GM12875 (cell line): ENCODE results near the gene DENND2D.

Experiments
- H3K4me3 ChIP-seq: one replicate; pipeline ENCODE4 v1.5.1; 2011; ENCODE audit warnings: low read depth, low read length, control low read depth
- CTCF ChIP-seq: IDR thresholded peaks from 2 replicates; pipeline ENCODE4 v1.5.1; 2011; ENCODE audit warnings: low read depth, mild to moderate bottlenecking, control low read depth, inconsistent platforms, low read length, moderate library complexity, borderline replicate concordance; ENCODE audit not compliant: insufficient read depth

The DENND2D gene

GRCh38 chr1:111145542-111145941 lies 54.9 kb downstream of the DENND2D start:
- H3K4me3 ChIP-seq, result no peak overlapping the region
- no peak for TF ChIP-seq CTCF

- peak overlapping the region; percentile 0 for H3K4me3 ChIP-seq
These were observed 58.0 kb downstream of the DENND2D start for GRCh38 chr1:111142356-111142975.

GRCh38 chr1:111141245-111142220 lies 58.9 kb downstream of the DENND2D start:
- peak overlapping the region; percentile 82 for H3K4me3 ChIP-seq

More at GRCh38 chr1:111142356-111142975, 58.0 kb downstream of the DENND2D start:
- no peak for TF ChIP-seq CTCF

GRCh38 chr1:111140680-111140967 lies 59.8 kb downstream of the DENND2D start:
- H3K4me3 ChIP-seq, result peak overlapping the region; percentile 82
- TF ChIP-seq CTCF, result no peak

More at GRCh38 chr1:111141245-111142220, 58.9 kb downstream of the DENND2D start:
- no peak for TF ChIP-seq CTCF

- no peak for TF ChIP-seq CTCF
- H3K4me3 ChIP-seq, result peak within 1 kb of the TSS; percentile 82
These were observed 60.3 kb downstream of the DENND2D start, which contains the start of the genes CEPT1 and DRAM2 for GRCh38 chr1:111139956-111140679. Gene CEPT1, plus strand, starts transcription at chr1:111140223. Its CDS starts 7,492 bp downstream, at chr1:111147715. Gene DRAM2, minus strand, starts transcription at chr1:111140093. Its CDS starts 8,539 bp downstream, at chr1:111131554.

- no peak for TF ChIP-seq CTCF
- peak overlapping the region; percentile 82 for H3K4me3 ChIP-seq
These were observed 61.0 kb downstream of the DENND2D start for GRCh38 chr1:111139324-111139955.
